ENCODE data around the gene ACTG1.

DNA sequence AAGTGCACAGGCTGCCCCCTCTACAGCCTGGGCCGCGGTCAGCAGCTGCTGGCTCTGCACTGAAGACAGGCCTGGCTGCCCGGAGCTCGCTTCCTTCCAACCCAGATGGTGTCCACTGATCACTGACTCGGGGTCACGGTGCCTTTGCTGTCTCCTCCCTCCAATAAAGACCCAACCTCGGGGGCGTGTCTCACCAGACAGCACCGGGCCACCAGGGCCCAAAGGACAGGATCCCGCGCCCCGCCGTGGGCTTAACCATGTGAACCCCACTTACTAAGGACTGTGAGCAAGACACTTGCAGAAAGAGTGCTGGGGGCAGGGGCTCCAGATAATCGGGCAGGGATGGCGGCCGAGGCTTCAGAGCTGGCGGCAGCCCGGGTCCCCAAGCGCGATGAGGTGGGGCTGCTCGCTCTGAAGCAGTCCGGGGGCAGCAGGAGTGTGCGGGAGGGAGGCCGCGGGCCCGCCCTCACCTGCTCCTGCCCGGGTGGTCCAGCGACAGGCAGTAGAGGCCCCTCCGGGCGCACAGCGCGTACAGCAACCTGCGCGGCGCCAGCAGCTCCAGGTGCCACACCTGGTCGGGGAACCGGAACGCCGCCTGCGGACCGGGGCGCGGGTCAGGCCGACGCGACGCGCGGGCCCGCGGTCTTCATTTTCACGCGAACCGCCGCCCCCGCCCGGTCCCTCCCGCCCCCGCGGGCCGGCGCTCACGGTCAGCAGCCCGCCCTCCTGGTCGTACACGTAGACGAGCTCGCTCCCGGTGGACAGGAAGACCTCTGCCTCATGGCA lies 39.1 kb upstream of the ACTG1 start:
- TF ChIP-seq, protein P1, sequence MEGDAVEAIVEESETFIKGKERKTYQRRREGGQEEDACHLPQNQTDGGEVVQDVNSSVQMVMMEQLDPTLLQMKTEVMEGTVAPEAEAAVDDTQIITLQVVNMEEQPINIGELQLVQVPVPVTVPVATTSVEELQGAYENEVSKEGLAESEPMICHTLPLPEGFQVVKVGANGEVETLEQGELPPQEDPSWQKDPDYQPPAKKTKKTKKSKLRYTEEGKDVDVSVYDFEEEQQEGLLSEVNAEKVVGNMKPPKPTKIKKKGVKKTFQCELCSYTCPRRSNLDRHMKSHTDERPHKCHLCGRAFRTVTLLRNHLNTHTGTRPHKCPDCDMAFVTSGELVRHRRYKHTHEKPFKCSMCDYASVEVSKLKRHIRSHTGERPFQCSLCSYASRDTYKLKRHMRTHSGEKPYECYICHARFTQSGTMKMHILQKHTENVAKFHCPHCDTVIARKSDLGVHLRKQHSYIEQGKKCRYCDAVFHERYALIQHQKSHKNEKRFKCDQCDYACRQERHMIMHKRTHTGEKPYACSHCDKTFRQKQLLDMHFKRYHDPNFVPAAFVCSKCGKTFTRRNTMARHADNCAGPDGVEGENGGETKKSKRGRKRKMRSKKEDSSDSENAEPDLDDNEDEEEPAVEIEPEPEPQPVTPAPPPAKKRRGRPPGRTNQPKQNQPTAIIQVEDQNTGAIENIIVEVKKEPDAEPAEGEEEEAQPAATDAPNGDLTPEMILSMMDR (conservative IDR thresholded peaks at IDR 0.05; ENCODE audit: low read length), result no peak
- no peak for TF ChIP-seq EZH2phosphoT487 (IDR thresholded peaks at IDR 0.05; ENCODE audit: borderline replicate concordance, low read depth, low read length)
